EL (cell line): ENCODE results near the gene GTF2F2.
A peak's percentile ranks its signal among the peaks of the same experiment; 100 is the strongest.
"Not testable (repeated sequence)": the region's sequence is repeated elsewhere in the genome, so short reads cannot be mapped to it uniquely, and the experiment has no call there.

Source experiments
- DNase-seq: peaks from one replicate; pipeline ENCODE4 v3.0.0-alpha.2; 2016

The GTF2F2 gene

DNA sequence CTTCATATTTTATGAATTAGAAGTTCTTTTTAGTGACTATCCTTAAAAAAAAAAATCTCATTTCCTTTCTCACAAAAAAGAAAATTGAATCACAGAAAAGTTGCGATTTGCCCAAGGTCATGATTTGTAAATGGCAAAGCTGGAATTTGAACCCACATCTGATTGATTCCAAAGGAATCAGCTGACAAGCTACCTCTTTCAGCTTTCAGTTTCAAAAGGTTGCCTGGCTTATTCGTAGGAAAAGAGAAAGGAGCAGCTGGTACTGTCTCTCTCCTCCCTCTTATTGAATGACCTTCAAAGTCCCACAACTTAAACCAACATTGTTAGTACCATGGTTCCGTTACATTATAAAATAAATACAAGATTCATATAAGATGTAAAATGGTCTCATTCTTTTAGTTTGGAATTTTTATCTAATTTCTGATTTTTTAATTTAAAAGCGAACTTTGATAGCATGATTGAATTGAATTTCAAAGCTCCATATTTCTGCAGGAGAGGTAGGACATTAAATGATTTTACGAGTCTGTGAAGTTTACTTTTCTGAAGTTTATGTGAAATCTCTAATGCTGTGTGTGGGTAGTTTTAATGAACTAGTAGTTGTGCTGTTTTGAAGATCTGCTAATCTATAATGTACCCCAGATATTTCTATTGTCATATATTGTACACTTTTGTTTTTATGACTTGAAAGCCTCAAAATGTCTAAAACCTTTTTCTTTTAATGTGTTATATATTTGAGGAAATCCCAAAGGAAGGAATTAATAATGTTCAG lies 99.0 kb downstream of the GTF2F2 start:
- peak; percentile 51 for DNase-seq

DNA sequence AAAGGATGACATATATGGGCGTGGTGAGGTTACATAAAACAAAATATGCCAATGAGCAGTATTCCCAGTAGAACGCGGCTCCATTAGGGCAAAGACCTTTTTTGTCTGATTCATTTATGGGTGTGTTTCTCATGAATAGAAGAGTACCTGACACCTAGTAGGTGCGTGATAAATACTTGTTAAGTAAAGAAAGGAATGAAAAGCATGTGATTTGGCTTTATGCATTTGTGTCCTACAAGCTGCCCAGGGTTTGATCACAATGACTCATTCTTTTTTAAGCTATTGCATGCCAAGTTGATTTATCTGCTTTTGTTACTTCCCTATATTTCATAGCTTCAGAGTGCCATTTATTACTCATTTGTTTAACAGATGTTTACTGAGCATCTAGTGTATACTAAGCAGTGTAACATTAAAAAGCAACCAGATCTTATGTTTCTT lies 99.6 kb downstream of the GTF2F2 start:
- peak; percentile 88 for DNase-seq

DNA sequence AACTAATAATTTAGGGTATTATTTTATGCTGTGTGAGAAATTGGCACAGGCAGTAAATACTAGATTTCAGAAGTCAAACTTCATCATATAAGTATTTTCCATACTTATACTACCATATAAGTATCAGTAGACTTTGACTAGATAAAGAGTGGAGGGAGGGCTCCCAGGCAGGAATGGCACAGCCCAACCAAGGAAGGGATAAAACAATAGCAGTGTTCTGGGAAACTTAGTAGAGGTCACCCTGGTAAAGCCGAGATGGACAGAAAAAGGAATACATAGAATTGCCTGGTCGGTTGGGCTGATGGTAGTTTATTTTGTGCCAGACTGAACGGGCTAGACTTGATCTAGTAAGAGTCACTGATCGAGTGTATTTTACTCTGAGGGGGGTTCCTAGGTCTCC lies 100.1 kb downstream of the GTF2F2 start:
- DNase-seq, result no peak

DNA sequence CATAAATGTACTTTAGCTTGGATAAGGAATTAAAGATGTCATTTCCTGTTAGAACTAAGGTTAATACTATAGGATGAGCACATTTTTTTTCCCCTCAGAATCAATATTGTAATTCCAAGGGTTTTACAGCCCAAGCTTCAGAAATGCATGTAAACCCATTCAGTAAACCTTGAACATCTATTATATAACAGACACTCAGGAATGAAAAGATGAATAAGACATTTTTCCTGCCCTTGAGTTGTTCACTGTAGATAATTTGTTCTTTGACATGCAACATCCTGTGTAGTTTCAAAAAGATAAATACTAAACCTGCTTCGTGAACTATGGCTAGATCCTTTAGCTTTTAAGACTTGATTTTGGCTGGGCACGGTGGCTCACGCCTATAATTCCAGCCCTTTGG lies 102.2 kb downstream of the GTF2F2 start:
- DNase-seq, result no peak

DNA sequence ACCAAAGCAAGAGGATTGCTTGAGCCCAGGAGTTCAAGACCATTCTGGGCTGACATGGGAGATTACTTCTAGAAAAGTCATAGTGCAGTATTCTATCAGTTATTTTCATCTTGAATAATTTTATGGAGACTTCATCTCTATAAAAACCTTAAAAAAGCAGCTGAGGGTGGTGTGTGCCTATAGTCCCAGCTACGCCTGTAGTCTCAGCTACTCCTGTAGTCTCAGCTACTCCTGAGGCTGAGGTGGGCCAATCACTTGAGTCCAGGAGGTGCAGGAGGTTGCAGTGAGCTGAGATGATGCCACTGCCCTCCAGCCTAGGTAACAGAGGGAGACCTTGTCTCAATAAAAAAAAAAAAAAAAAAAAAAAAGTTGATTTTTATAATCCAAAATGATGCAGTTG lies 102.6 kb downstream of the GTF2F2 start:
- no peak for DNase-seq

DNA sequence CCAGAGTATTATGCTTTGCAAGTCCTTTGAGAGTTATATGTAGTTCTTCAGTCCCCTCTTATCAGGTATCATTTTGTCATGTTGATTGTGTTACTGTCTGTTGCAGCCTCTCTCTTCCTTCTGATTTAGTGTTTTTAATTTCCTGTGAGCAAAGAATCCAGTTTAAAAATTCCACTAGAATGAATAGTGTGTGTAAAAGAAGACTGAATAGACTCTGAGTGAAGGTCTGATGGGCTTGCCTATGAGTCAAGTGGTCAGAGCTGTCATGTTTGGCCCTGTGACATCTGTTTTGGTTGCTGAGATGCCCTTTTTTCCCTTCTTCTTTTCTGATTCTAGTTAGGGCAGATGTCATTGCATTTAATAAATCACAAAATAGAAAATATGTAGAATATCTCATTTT lies 103.9 kb downstream of the GTF2F2 start:
- DNase-seq, result peak; percentile 64

DNA sequence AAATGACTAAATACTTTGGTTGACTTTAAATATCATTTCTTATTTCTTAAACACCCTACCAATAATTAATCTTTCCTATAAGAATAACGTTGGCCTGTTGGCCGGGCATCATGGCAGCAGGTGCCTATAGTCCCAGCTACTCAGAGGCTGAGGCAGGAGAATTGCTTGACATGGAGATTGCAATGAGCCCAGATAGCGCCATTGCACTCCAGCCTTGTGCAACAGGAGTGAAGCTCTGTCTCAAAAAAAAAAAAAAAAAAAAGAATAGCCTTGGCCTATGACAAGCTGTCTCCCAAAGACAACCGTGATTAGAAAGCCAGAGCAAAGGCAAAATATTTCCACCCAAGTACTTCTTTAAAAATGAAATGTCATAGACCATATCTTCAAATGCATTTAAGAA lies 105.1 kb downstream of the GTF2F2 start:
- DNase-seq, result no peak

DNA sequence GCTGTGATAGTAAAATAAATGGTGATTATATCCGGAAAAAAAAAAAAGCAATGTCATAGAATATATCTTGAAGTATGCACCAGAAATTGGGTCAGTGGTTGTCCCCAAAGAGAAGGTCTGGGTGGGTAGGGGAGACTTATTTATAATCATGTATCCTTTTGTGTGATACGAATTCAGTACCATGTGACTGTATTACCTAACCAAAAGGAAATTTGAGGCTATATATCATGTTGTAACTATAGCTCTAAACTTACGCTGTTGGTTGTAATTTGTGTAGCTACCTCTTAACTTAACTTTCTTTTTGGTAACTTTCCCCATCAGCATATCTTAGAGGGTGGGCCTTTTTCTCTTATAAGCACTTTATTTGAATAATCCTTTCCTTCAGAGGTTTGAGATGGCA lies 105.7 kb downstream of the GTF2F2 start:
- DNase-seq, result no peak

DNA sequence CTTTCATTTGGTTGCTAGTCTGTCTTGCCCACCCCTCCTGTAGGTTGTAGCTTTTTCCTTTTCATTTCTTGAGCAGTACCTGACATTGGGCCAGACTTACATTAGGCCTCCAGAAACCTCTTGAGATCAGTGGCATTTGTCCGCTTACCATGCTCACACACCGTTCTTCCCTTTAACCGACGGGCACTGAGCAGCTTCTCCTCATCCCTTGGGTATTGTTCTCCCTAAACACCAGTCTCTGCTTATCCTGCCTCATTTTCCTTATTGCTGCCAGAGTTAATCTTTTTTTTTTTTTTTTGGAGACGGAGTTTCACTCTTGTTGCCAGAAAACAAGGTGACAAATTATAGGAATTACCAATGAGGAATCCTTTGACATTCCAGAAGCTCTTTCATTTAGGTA lies 107.7 kb downstream of the GTF2F2 start:
- no peak for DNase-seq

DNA sequence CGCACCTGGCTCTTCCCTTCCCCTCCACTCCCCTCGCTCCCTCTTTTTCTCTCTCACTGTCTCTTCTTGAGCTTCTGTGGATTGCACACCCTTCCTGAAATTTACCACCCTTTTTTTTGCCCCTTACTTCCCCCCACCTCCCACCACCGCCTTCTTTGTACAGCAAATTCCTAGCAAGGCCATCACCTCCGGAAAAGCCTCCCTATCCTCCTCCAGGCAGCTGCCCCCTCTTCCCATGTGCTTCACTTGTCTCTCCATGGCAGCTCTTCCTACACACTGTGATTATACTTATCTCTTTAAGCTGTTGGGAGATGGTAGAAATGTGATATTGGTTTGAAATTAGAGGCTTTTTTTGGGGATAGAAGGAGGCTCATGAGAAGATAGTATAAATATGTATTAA lies 108.9 kb downstream of the GTF2F2 start:
- no peak for DNase-seq

DNA sequence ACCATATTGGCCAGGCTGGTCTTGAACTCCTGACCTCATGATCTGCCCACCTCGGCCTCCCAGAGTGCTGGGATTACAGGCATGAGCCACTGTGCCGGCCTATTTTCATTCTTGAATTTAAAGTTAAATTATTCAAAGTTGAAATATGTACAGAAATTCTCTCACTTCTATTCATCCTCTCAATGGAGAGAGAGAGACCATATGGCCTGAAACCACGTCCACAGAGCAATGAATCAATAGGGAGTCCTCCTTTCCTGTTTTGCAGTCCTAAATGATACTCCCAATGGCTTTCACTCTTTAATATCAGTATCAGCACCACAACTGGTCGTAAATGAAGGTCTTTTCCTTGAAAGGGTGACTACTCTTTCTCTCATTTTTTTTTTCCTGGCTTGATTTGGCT lies 111.0 kb downstream of the GTF2F2 start:
- peak; percentile 28 for DNase-seq

DNA sequence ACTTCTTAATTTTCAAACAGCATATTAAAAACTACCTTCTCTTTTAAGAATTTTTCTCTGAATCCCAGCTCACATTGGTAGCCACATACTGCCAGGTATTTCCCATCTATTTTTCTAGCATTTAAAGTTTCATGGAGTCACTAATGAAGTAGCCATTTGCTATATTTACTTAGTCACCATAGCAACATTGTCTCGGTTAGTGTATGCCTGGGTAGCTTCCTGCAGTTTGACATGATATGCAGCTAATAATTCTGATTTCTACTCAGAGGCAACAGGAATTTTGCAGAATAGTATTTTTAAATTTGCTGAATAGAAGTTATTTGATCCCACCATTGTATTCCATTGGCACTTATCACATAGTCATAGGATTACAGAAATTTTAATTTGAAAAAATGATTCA lies 111.4 kb downstream of the GTF2F2 start:
- DNase-seq, result no peak

DNA sequence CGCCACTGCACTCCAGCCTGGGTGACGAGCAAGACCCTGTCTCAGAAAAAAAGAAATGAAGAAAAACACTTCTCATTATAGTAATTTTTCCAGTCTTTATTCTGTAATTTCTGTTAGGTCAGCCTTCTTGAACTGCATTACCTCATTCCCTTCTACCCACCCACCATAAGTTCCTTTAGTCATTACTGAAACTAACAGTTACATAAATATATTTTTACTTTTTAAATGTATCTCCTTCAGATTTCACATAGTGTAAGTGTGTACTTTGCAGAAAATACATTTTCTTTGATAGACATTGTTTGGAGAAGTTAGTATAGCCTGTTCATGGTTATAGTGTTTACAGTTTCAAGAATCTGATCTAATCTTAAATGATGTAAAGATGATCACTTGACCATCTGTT lies 112.3 kb downstream of the GTF2F2 start:
- no peak for DNase-seq

DNA sequence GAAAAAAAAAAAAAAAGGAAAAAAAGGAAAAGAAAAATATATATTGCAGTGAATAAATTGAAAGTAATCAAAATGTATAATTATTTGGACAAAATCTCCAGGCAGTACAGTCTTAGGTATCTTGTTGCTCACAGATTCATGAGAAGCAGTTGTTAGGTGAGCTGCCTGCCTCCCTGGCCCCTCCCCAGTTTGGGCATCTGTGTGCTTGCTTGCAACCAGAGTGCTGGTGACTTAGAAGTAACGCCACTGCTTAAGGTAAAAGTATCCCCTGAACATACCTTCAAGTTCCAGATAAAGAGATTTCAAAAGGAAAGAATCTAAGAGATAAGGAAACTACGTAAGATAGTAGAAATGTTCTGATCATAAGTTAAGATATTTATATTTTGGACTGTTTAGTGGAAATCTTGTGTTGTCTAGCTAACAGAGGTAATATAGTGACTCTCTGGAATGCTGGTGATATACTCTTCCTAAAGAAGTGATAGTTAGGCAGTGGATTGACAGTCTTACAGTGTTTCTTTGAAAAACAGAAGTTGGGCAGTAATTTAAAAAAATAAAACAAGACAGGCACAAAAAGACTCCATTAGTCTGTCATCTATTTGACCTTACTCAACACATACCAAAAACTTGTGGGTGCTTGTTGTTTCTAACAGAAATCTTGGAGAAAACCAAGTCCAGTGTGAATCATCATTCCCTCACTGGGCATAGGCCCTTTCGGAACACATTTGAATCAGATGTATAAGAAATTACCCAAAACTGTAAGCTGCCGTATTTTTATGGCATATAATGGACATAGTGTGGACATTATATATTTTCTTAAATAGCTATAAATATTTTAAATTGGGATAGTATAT lies 118.9 kb downstream of the GTF2F2 start:
- peak; percentile 67 for DNase-seq

DNA sequence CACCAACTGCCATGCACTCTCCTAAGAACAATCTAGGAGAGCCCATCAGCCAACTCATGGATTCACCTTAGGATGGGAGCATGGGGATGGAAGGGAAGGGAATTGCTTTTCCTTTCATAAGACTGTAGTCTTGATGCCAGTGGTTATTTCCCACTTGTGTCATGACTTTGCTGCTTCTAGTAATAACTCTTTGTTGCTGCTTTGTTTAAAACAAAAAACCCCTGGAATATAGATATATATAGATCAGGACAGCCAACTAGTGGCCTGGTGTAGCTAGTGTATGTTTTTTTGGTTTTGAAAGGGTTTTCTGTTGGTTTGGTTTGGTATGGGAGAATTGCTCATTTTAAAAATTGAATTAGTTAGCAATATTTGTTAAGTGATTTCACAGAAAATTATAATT lies 119.8 kb downstream of the GTF2F2 start:
- DNase-seq, result no peak

DNA sequence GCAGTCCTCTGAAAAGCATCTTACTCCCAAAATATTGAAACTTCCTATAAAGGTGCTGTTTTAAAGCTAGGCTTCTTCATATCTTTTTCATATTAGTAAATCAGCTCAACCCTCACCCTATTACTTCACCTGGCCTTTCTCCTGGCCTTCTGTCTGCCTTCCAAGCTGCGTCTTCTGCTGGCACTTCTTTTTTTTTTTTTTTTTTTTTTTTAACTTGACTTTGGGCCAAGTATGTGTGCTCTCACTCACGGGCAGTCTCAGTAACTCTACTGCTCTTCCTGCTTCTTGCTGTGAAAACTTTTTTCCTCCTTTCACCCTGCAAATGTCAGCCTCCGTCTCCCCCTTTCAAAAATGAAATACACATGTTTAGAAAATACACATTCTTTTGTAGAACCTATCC lies 121.8 kb downstream of the GTF2F2 start:
- peak; percentile 41 for DNase-seq

DNA sequence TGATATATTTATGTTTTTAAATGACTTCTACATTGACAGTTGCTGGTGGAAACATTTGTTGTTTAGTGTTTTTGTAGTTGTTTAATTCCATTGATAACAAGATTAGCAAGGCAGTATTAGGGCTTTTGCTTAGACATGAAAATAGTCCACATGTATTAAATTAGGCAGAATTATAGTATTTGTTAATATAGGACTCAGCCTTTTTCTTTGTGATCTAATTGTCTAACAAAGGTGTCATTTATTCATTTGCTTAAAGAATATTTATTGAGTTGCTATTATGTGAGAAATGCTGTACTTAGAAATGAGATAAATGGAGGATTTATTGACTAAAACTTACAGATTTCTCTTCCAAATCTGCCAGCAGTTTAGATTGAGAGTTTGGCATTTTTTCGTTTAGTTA lies 122.2 kb downstream of the GTF2F2 start:
- DNase-seq, result no peak

DNA sequence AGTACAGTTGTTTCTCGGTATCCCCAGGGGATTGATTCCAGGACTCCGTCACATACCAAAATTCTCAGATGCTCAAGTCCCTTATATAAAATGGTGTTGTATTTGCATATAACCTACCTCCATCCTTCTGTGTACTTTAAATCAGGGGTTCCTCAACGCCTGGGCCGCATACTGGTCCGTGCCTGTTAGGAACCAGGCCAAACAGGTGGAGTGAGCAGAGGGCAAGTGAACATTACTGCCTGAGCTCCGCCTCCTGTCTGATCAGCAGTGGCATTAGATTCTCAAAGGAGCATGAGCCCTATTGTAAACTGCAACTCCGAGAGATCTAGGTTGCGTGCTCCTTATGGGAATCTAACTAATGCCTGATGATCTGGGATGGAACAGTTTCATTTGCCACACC lies 122.8 kb downstream of the GTF2F2 start:
- no peak for DNase-seq

DNA sequence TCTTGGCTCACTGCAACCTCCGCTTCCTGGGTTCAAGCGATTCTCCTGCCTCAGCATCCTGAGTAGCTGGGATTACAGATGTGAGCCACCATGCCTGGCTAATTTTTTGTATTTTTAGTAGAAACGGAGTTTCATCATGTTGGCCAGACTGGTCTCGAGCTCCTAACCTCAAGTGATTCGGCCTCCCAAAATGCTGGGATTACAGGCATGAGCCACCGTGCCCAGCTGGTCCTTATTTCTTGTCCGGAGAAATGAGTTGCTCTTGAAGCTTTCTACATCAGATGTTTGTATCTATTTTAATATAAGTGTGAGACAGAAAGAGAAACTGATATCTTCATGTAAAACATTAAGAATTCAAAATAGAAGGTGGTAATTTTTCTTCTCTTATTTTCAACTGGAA lies 124.4 kb downstream of the GTF2F2 start:
- not testable (repeated sequence) for DNase-seq

DNA sequence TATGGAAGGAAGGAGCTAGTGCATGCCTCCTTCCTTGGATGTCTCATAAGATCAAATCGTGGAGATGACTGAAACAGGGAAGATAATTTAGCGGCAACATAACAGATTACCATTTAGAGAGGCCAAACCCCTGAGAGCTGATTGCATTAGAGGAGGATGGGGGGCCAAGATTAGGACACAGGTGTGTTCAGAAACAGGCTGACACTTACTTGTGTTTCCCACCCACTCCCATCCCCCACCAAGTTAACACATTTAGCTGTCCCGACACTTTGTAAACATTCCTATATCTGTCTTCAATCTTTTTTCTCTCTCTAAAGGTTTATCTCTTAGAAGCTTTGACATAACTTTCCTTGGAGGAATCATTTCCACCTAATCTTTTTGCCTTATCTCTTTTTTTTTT lies 129.4 kb downstream of the GTF2F2 start:
- DNase-seq, result no peak

DNA sequence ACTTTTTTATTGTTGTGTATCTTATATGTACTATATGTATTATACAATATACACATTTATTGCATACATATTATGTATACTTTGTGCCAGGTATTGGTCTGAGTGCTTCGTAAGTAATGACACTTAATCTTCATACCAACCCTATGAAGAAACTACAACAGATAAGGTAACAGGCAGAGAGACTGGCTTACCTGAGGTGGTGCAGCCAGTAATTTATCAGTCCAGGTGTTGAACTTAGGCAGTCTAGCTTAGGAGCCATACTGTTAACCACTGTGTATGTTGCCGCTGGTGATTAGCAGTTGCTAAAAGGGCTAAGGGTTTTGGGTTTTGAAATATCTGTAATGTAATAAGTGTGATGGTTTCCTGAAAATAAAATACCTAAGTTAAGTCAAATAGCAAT lies 134.1 kb downstream of the GTF2F2 start:
- DNase-seq, result no peak

DNA sequence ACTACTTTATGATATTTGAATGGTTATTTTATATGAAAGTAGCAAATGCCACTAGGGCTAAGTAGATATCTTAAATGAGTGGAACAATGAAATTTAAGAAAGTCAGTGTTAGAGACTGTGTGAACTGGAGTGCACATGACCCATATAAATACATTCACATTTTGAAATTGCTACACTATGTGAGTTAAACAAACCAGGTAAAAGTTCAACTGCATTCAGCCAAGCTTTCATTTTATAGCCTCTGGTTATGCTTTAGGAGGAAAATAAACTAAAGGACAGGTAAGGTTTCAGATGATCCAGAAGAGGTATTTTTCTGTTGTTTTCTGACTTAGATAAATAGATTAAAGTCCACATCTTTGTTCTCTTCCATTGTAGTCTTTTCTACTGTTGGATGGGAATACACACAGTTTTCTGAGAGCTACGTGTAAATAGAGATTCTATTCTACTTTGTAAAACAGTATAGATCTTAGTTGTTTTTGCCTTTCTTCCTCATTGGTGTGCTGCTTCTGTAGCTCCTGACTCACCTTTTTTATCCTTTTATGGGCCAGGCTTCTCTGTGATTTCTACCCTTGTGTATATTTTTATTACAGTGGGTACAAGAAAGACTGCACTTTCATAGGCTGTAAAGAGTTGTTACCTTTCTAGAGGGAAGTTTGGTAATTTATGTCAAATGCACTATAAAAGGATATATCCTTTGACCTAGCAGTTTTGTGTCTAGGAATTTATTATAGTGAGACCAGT lies 135.1 kb downstream of the GTF2F2 start:
- DNase-seq, result no peak

DNA sequence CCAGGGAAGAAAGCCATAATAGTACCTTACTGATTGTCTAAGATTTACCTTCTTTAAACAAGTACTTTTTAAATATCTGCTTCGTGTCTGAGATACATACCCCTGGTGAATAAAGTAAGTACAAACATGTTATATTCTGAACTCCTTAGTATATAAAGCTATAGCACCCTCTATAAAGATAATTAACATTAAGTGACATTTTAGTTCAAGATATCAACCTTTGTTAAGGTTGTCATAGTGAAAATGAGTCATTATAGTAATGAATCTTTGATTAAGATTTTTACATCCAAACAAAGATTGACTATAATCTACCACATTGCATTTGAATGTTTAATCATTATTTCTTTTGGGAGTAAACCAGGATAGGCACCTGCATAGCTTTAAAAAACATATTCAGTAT lies 135.9 kb downstream of the GTF2F2 start:
- DNase-seq, result no peak
